HG03135 (cell line): ENCODE measurements around the gene PIK3R6.
"Not testable (repeated sequence)": the region's sequence is repeated elsewhere in the genome, so short reads cannot be mapped to it uniquely, and the experiment has no call there.

Source experiments
- ATAC-seq: cut with Tn5 transposase; IDR thresholded peaks from one replicate; pipeline ENCODE4 v1.9.1; 2021; ENCODE audit warnings: mild to moderate bottlenecking, moderate library complexity; ENCODE audit not compliant: unreplicated experiment

The PIK3R6 gene

GRCh38 chr17:8873801-8874715 is 6.6 kb upstream of the PIK3R6 start:
- ATAC-seq, result no peak

GRCh38 chr17:8872705-8873435 is 5.4 kb upstream of the PIK3R6 start:
- no peak for ATAC-seq

- no peak for ATAC-seq
These were observed 4.7 kb upstream of the PIK3R6 start for GRCh38 chr17:8872036-8872704.

- no peak for ATAC-seq
These were observed 3.7 kb upstream of the PIK3R6 start for GRCh38 chr17:8871081-8871581.

GRCh38 chr17:8870406-8871040 is 3.0 kb upstream of the PIK3R6 start:
- no peak for ATAC-seq

GRCh38 chr17:8869114-8869815 is 1.8 kb upstream of the PIK3R6 start:
- ATAC-seq, result no peak

- ATAC-seq, result no peak
These were observed 1.1 kb upstream of the PIK3R6 start for GRCh38 chr17:8868529-8868951.

GRCh38 chr17:8868092-8868491 is 618 bp upstream of the PIK3R6 start:
- no peak for ATAC-seq

GRCh38 chr17:8865811-8866210 is 1.7 kb downstream of the PIK3R6 start:
- ATAC-seq, result no peak

GRCh38 chr17:8865385-8865784 is 2.1 kb downstream of the PIK3R6 start:
- no peak for ATAC-seq

GRCh38 chr17:8862213-8863056 is 5.0 kb downstream of the PIK3R6 start:
- no peak for ATAC-seq

- ATAC-seq, result no peak
These were observed 5.8 kb downstream of the PIK3R6 start for GRCh38 chr17:8861495-8862181.

- ATAC-seq, result no peak
These were observed 7.6 kb downstream of the PIK3R6 start for GRCh38 chr17:8859804-8860430.

- ATAC-seq, result no peak
These were observed 8.3 kb downstream of the PIK3R6 start for GRCh38 chr17:8859027-8859803.

- no peak for ATAC-seq
These were observed 9.6 kb downstream of the PIK3R6 start for GRCh38 chr17:8857919-8858318.

GRCh38 chr17:8856869-8857575 is 10.5 kb downstream of the PIK3R6 start:
- ATAC-seq, result no peak

- ATAC-seq, result not testable (repeated sequence)
These were observed 11.3 kb downstream of the PIK3R6 start for GRCh38 chr17:8856205-8856603.
